Psoas muscle (tissue), 8 donors: ENCODE measurements around the gene FYN. TPM values are rescaled to one million over a fixed set of nuclear protein-coding genes. Genes with fewer than 3 reads are reported as not detected.

Experiments used
- ATAC-seq, 4 donors: fragments of 200-7000 bp; cut with Tn5 transposase; one replicate each; pipeline ENCODE4 v1.9.1; 2020; ENCODE audit warnings: moderate library complexity in 3 of 4, mild to moderate bottlenecking in 2 of 4
- DNase-seq, 2 donors: peaks; one replicate each; pipeline ENCODE4 v3.0.0-alpha.2; 2020
- H3K27ac ChIP-seq: fragments of 200-600 bp; one replicate; pipeline ENCODE4 v1.8.0; 2022
- H3K27me3 ChIP-seq, 3 donors: fragments of 200-600 bp in 1 of 3; one replicate each; pipeline versions ENCODE4 v1.6.1 to v1.8.0; 2013 to 2022; ENCODE audit warnings: low read length in 2 of 3, mild to moderate bottlenecking in 2 of 3, moderate library complexity in 1 of 3; ENCODE audit not compliant: insufficient read depth in 3 of 3
- H3K36me3 ChIP-seq, 2 donors: fragments of 200-600 bp in 1 of 2; one replicate each; pipeline versions ENCODE4 v1.6.1 to v1.8.0; 2013 to 2022; ENCODE audit warnings: low read depth in 1 of 2, mild to moderate bottlenecking in 1 of 2, moderate library complexity in 1 of 2; ENCODE audit not compliant: insufficient read depth in 1 of 2
- H3K4me1 ChIP-seq: fragments of 200-600 bp; one replicate; pipeline ENCODE4 v1.8.0; 2022
- H3K4me3 ChIP-seq: fragments of 200-600 bp; one replicate; pipeline ENCODE4 v1.8.0; 2022; ENCODE audit warnings: mild to moderate bottlenecking
- H3K9me3 ChIP-seq: fragments of 200-600 bp; one replicate; pipeline ENCODE4 v1.8.0; 2022
- CTCF ChIP-seq: fragments of 200-600 bp; IDR thresholded peaks from one replicate; pipeline ENCODE4 v1.8.0; 2022; ENCODE audit warnings: antibody characterized with exemption
- WGBS, 3 donors: extraction: QIAGEN DNeasy Blood & Tissue Kit; methylation state at CpG; one replicate each; pipeline versions ENCODE4 v1.1.6 to v1.1.7; 2013; 5-methylcytosine and 5-hydroxymethylcytosine counted together
- intact Hi-C, 2 donors: fragments of 100-400 bp; cut with DNase I; formaldehyde crosslinking; loops; one replicate each; pipeline versions ENCODE4 v1.11.0 to v1.14.2; 2022
- polyA plus RNA-seq, 3 donors: library from polyadenylated mRNA; stranded (reverse); fragments of 200-250 nt; gene quantifications; one replicate each; pipeline ENCODE4 v1.2.3, GENCODE V29; 2013
- total RNA-seq, 4 donors: library from RNA; stranded (reverse); fragmentation: NEBNext Ultra II Directional in 2 of 4; extraction: Animal tissue kit (Norgen Biotek cat#: 25700) in 2 of 4; gene quantifications; one replicate each; pipeline versions ENCODE4 v1.2.1 to v1.2.4, GENCODE V29; 2021 to 2023
- donor health status: healthy with polysubstance abuse.
- donor health status: DM: no; HTN: no; CAD: no; lungs with moderate emphysema.
- donor health status: Bipolar disorder and iron deficiency.
- donor health status: healthy.
- donor health status: DM: yes; HTN: yes; CAD: no.
- donor health status: DM: no; HTN: no; CAD: no.
- donor health status: DM: no; HTN: no; CAD: no.
- donor health status: DM: yes; HTN: yes; CAD: no.

The FYN gene
- total and polyA plus RNA-seq, 7 donors = 7.1 to 27.8 (median 12.3) TPM

DNA sequence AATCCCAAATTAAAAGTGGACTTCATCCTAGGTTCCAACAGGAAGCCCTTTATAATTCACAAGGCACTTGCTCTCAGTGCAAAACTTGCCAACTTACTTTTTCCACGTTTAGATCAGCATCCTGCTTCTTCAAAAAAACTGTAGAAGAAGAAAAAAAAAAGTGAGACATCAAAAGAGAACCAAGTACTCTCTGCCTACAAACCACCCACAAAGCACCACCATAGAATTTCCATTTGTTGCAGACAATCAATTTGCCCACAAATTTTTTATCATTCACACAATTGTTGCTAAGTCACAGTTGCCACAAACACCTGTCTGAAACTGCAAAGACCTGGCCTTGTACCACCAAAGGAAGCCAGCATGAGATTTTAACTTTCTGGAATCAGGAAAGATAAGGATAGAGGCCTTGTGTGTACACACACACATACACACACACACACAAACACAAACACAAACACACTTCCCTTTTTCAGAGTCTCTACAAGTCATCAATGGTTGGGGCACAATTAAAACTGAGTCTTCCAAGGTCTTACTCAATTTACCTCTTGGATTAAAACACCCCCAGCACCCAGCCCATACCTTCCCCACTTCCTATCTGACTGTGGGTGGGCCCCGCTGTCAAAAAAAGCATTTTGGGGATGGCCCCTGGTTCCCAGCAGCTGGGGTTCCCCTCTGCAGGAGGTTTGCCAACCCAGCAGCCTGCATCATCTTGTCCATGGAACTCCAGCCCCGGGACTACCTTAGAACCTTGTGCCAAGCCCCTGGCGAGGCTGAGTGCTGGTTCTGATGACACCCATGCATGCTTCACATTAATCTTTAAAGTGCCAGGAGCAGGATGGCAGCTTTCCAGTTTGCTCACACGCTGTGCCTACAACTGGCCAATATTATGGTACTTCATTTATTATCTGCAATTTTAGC lies 26.5 kb downstream of the FYN start:
- Histone ChIP-seq H3K36me3 (no peaks in the 10 kb centered on the region), H3K9me3 (no peaks in the 10 kb centered on the region), H3K27ac (no peak overlapping the region), H3K27me3 (no peaks in the 10 kb centered on the region), H3K4me3 (no peak overlapping the region), H3K4me1 (no peaks in the 10 kb centered on the region)
- ATAC-seq (no peak), DNase-seq (peak in 1 of 2 donors; percentile 17)
- intact Hi-C loops = loop anchor here in 1 of 2 donors (10.0 kb wide), 1 partner anchor 122 kb away; no protein-coding TSS in a partner anchor
- WGBS, 3 donors = 30 to 32% (median 32%) methylated on average over 5 of the region's 5 CpGs
- TF ChIP-seq CTCF = no peak

GRCh38 chr6:111846066-111846465 lies 27.2 kb downstream of the FYN start:
- intact Hi-C loops = loop anchor here in 1 of 2 donors (10.0 kb wide), 1 partner anchor 121 kb away; no protein-coding TSS in a partner anchor
- TF ChIP-seq CTCF = no peak
- Histone ChIP-seq H3K4me1 (peaks cover 4% of the 10 kb centered on the region), H3K36me3 (no peaks in the 10 kb centered on the region), H3K9me3 (no peaks in the 10 kb centered on the region), H3K4me3 (no peak overlapping the region), H3K27me3 (no peaks in the 10 kb centered on the region), H3K27ac (no peak overlapping the region)
- ATAC-seq (no peak), DNase-seq (no peak)
- 66 to 77% (median 75%) methylated on average over 4 of the region's 4 CpGs for WGBS, 3 donors

DNA sequence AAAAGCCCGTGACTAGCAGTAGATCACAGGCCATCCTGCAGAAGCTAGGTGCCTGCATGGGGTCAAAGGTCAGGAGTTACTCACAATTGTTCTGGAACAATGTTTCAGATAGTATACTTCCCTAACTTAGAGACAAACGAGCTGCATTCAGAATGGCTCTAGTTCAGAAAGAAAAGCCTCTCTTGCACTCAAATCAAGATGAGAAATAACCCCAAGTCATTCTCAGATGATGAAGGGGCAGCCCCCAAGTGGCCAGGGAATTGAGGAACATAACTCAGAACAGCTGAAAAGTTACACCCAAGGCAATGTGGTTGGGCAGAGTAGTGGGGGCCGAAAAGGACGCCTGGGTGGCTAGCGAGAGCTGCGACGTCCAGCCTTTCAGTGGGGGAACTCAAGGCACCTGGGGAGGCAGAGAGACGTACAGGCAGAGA lies 27.8 kb downstream of the FYN start:
- H3K27ac ChIP-seq = no peak overlapping the region
- DNase-seq = no peak
- intact Hi-C loops = loop anchor here in 1 of 2 donors (10.0 kb wide), 1 partner anchor 121 kb away; no protein-coding TSS in a partner anchor
- H3K4me3 ChIP-seq = no peak overlapping the region
- no peaks in the 10 kb centered on the region for H3K36me3 ChIP-seq
- no peaks in the 10 kb centered on the region for H3K9me3 ChIP-seq
- ATAC-seq = no peak
- H3K27me3 ChIP-seq = no peaks in the 10 kb centered on the region
- no peak for TF ChIP-seq CTCF
- peaks cover 4% of the 10 kb centered on the region for H3K4me1 ChIP-seq
- WGBS, 3 donors = 80 to 83% (median 81%) methylated on average over 8 of the region's 8 CpGs

DNA sequence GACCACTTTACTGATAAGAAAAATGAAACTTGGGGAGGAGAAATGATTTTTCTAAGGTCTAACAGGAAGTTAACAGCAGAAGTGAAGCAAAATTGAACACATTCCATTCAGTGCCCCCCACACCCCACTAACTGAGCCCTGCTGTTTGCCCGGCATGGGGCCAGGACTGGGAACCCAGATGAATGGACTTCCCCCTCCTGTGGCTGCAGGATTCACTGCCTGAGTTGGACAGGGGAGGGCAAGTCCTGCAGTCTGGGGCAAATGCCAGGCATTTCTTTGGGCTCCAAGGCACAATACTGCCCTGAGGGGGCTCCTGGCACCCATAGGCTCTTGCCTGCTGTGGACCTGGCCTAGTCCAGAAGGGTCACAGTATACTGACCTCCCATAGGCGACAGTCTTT lies 28.3 kb downstream of the FYN start:
- intact Hi-C loops = loop anchor here in 1 of 2 donors (10.0 kb wide), 1 partner anchor 120 kb away; no protein-coding TSS in a partner anchor
- Histone ChIP-seq H3K36me3 (no peaks in the 10 kb centered on the region), H3K4me3 (no peak overlapping the region), H3K27me3 (no peaks in the 10 kb centered on the region), H3K4me1 (peaks cover 4% of the 10 kb centered on the region), H3K9me3 (no peaks in the 10 kb centered on the region), H3K27ac (no peak overlapping the region)
- no peak for TF ChIP-seq CTCF
- no peak for ATAC-seq
- DNase-seq = no peak
- WGBS, 3 donors = 69 to 74% (median 71%) methylated on average over 2 of the region's 2 CpGs
